NCI-H526 treated with DMSO at 0.1 percent for 48 hours (cell line): Measurements from ENCODE around the gene UTP14A.

Experiments
- DNase-seq: peaks from one replicate; lab custom pipeline; 2025; lab: John Stamatoyannopoulos, UW

The UTP14A gene

DNA sequence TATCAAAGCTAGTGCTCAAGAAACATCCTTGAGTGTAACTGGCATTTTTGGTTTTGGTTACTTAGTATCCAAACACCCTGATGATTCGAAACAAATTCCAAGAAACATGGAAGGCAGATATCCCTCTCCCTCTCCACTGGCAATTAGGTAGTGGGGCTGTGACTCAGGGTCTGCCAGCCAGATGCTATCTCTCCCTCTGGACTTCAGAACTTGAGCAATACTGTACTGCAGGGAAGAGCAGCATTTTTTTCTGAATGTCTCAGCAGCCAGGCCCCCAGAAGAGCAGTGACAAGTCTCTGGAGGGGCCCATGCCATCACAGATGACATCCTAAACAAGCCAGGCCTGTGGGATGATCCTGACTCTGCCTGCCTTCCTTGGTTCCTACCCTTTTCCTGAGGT, 39.2 kb downstream of the UTP14A start:
- DNase-seq = no peak

DNA sequence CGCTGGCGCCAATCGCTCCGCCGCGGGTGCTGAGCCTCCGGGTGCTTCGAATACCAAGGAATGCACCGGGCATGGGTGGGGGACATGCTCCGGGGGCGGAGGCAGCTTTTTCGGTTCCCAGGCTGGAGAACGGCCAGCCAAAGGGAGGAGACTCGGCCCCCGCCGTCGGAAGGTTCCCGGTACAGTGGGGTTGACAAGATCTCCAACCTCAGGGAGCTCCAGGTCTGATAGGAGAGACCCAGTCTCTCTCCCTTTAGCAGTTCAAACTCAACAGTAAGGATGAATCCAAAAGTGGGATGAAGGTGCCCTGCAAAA, 47.3 kb downstream of the UTP14A start:
- DNase-seq = no peak

GRCh38 chrX:129953881-129954280, 47.9 kb downstream of the UTP14A start:
- no peak for DNase-seq

DNA sequence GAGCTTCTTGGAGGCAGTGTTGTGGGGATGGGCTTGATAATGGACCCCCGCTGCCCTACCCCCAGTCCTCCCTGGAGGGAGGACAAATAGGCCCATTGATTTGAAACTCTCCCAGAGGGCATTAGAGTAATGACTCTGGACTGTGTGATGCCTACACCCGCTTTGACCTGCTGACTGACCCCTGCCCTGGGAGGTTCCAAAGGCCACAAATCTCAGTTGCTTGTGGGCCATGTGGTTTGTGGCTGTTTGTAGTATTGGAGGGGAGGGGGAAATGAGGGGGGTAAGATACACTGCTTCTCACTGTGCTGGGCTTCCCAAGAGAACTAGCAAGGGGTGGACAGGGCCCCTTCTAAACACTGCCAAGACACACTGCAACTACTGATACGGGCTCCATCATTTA, 48.8 kb downstream of the UTP14A start:
- no peak for DNase-seq

DNA sequence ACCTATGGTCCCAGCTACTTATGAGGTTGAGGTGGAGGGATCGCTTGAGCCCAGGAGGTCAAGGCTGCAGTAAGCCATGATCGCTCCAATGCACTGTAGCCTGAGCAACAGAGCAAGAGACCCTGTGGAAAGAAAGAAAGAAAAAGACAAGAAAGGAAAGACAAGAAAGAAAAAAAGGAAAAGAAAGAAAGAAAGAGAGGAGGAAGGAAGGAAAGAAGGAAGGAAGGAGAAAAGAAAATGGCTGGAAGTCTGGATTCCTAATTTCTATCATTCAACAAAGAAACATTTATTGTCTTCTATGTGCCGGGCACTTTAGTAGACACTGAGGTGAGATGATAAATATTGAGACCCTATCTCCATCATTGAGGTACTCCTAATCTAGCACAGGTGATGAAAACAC, 49.7 kb downstream of the UTP14A start:
- DNase-seq = no peak

DNA sequence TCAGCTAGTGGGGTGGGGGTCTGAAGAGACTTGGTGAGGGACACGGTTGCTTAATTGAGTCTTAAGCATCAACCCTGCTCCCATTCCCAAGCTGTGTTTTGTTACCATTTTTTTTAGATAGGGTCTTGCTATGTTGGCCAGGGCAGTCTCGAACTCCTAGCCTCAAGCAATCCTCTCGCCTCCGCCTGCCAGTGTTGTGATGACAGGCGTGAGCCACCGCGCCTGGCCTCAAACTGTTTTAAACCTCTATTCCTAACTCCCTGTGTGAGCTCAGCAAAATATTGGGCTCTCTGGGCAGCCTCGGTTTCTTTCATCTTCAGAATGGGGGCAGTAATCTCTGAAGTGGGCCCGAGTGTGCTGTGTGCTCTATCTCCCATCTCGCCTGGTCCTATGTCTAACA, 50.2 kb downstream of the UTP14A start:
- DNase-seq = no peak

GRCh38 chrX:129956765-129957164, 50.8 kb downstream of the UTP14A start:
- no peak for DNase-seq

DNA sequence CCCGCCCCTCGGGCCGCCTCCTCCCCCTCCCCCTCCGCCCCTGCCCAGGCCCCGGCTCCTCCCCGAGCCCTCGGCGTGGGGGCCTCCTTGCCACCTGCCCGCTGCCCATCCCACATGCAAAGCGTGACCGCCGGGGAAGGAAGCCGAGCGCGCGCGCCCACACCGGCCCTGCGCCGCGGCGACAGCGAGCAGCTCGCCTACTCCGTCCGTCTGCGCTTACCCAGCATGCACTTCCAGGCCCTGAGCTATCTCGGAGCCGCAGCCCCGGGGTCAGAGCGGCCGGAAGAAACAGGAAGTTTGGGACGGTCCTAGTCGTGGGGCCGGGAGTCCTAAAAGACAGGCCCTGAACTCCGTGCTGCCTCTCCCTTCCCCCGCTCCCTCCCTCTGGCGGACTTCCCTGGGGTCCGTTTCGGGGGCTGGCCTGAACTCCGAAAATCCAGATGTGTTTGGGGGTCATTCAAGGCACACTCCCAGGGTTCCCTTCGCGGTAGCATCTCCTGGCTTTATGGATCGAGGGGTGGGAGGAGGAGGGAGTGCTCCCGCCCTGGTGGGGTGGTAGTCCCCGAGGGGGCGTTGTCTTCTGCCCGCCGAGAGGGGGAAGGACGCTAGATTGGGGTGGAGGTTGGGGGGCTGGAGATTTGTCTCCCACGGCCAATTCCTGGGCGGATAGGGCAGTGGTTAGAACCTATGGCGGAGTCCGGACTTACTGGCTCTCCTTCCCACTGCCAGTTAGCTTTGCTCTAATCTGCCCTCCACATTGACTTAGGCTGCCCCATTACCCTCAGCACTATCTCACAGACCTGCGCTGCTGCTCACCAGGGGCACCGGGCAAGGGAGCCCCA, 51.5 kb downstream of the UTP14A start:
- DNase-seq = peak; percentile 66

GRCh38 chrX:129958083-129958465, 52.1 kb downstream of the UTP14A start:
- DNase-seq = no peak

- DNase-seq = no peak
These were observed 53.0 kb downstream of the UTP14A start for GRCh38 chrX:129958814-129959492.

DNA sequence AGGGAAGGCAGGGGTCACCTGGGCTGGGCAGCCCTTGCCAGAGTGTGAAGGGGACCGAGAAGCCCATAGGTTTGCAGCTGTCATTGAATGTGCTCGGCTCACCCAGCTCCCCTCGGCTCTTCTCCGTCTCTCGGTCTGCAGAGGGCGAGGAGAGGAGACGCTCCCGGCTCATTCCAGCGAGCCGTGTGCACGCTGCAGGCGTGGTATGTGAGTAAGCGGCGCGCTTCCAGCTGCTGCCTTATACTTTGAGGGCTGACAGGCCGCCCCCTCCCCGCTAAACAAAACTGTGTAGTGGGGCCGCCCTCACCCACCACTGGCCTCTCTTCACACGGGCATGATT, 53.5 kb downstream of the UTP14A start:
- no peak for DNase-seq

DNA sequence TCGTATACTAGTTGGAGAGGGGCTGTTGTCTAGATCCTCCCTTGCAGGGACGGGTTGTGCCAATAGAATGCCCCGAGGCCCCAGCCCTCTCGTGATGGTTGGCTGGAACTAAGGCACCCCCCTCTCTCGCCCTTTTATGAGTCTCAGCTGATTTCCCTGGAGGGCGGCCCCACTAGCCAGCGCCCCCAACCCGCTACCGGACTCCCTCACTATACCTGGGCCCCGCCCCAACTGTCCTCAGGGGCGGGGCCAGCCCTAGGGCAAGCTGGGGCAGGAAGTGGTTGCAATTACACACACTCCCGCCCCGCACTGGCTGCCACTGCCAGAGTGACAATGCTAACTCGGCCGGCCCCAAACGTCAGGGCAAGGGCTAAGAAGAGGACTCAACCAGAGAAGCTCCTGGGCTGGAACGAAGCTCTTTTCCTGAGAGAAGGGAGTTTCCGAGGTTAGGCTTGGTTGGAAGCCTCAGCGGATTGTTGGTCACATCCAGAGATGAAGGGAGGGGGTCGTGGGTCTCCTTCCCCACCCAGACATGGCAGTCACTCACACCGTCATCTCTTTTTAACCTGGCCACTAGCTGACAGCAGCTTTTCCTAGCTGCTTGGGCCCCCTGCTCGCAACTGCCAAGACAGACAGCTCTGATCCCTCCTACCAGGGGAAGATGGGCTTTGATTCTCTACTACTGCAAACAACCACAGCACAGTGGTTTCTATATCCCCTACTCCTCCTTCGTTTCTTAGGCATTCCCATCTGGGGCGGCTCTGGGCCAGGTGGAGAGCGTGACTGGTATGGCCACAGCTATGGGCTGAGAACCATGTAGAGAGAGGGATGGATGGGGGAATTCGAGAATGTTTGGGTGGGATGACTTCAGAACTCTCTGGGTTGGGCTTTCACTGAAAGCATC, 55.5 kb downstream of the UTP14A start:
- peak; percentile 69 for DNase-seq

GRCh38 chrX:129963729-129964128, 57.8 kb downstream of the UTP14A start:
- DNase-seq = no peak

DNA sequence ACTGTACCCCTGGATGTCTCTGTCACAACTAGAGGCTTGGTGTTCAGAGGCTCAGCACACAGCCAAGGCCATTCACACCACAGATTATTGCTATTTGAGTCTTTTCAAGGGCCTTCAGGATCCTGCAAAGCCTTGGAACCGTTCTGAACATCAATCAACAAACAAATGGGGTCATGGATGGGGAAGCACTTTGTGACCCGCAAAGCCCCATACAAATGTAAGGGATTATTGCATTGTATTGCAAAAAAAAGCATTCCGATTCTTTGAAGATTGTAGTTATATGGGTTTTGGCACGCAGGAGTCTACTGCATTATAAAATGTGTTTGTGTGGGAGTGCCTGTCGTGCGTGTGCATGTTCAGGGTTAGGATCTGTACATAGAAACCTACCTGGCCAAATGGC, 59.2 kb downstream of the UTP14A start:
- DNase-seq = no peak

GRCh38 chrX:129968968-129969367, 63.0 kb downstream of the UTP14A start:
- no peak for DNase-seq

GRCh38 chrX:129976441-129976840, 70.5 kb downstream of the UTP14A start:
- no peak for DNase-seq
